WI38 (cell line): ENCODE results near the gene TMED6.

Experiments
- H3K4me3 ChIP-seq: 2 replicates; pipeline ENCODE4 v1.5.1; 2011; ENCODE audit warnings: low read depth, mild to moderate bottlenecking, control low read depth, low read length
- TF ChIP-seq, protein P1 (sequence below): IDR thresholded peaks from 2 replicates; pipeline ENCODE4 v1.5.1; 2012; ENCODE audit warnings: low read depth, mild to moderate bottlenecking, control low read depth, low read length

The TMED6 gene

GRCh38 chr16:69350536-69351133 lies 951 bp downstream of the TMED6 start:
- H3K4me3 ChIP-seq, result no peak overlapping the region
- TF ChIP-seq, protein P1, sequence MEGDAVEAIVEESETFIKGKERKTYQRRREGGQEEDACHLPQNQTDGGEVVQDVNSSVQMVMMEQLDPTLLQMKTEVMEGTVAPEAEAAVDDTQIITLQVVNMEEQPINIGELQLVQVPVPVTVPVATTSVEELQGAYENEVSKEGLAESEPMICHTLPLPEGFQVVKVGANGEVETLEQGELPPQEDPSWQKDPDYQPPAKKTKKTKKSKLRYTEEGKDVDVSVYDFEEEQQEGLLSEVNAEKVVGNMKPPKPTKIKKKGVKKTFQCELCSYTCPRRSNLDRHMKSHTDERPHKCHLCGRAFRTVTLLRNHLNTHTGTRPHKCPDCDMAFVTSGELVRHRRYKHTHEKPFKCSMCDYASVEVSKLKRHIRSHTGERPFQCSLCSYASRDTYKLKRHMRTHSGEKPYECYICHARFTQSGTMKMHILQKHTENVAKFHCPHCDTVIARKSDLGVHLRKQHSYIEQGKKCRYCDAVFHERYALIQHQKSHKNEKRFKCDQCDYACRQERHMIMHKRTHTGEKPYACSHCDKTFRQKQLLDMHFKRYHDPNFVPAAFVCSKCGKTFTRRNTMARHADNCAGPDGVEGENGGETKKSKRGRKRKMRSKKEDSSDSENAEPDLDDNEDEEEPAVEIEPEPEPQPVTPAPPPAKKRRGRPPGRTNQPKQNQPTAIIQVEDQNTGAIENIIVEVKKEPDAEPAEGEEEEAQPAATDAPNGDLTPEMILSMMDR, result no peak

- TF ChIP-seq, protein P1, result no peak
- H3K4me3 ChIP-seq, result no peak overlapping the region
Observed at GRCh38 chr16:69349536-69349935, 2.0 kb downstream of the TMED6 start.

GRCh38 chr16:69348222-69348621 lies 3.4 kb downstream of the TMED6 start:
- H3K4me3 ChIP-seq, result no peak overlapping the region
- TF ChIP-seq, protein P1, result no peak

GRCh38 chr16:69346683-69347082 lies 4.9 kb downstream of the TMED6 start:
- TF ChIP-seq, protein P1, result no peak
- H3K4me3 ChIP-seq, result no peak overlapping the region

- TF ChIP-seq, protein P1, result no peak
- H3K4me3 ChIP-seq, result no peak overlapping the region
Observed at GRCh38 chr16:69345923-69346322, 5.7 kb downstream of the TMED6 start.

- no peak overlapping the region for H3K4me3 ChIP-seq
- TF ChIP-seq, protein P1, result no peak
Observed at GRCh38 chr16:69344171-69344570, 7.4 kb downstream of the TMED6 start.

GRCh38 chr16:69340095-69340644 lies 11.4 kb downstream of the TMED6 start:
- peak overlapping the region; percentile 99 for H3K4me3 ChIP-seq
- TF ChIP-seq, protein P1, result no peak
